AG04450 (cell line): ENCODE data around the gene RFLNA. TPM values are rescaled to one million over a fixed set of nuclear protein-coding genes. Genes with fewer than 3 reads are reported as not detected.

ENCODE experiments used
- CTCF ChIA-PET: fragments of 300-600, 350-600 bp; formaldehyde crosslinking; extraction: SDS; loops from one replicate; lab custom pipeline; 2022; ENCODE audit warnings: antibody characterized with exemption, inconsistent platforms; lab: Charles Lee
- POLR2A ChIA-PET: fragments of 350-600 bp; formaldehyde crosslinking; extraction: SDS; loops from one replicate; lab custom pipeline; 2021; ENCODE audit warnings: antibody characterized with exemption, inconsistent platforms; lab: Yijun Ruan, JAX
- DNase-seq: peaks from one replicate; pipeline ENCODE4 v3.0.0-alpha.2; 2011; ENCODE audit warnings: low read depth, low spot score
- H3K27ac ChIP-seq: one replicate; pipeline ENCODE4 v1.5.1; 2012; ENCODE audit warnings: low read depth, low read length, control low read depth
- H3K27me3 ChIP-seq: one replicate; pipeline ENCODE4 v1.6.0; 2012; ENCODE audit warnings: low read length; ENCODE audit not compliant: control insufficient read depth, insufficient read depth
- H3K4me3 ChIP-seq: 2 replicates; pipeline ENCODE4 v1.5.1; 2011; ENCODE audit warnings: mild to moderate bottlenecking, low read depth, low read length, control low read depth
- H3K9me3 ChIP-seq: 2 replicates; pipeline ENCODE4 v1.5.1; 2012; ENCODE audit warnings: low read length; ENCODE audit not compliant: control insufficient read depth, insufficient read depth
- polyA plus RNA-seq: library from polyadenylated mRNA; depleted of rRNA; stranded (reverse); fragments of >200 nt; gene quantifications from 2 replicates; pipeline ENCODE4 v1.2.3, GENCODE V29; 2011
- TF ChIP-seq, protein P1 (sequence below): IDR thresholded peaks from 2 replicates; pipeline ENCODE4 v1.5.1; 2011; ENCODE audit warnings: low read depth, low read length, control low read depth, inconsistent platforms

The RFLNA gene
- polyA plus RNA-seq, 1 experiment, result not detected

DNA sequence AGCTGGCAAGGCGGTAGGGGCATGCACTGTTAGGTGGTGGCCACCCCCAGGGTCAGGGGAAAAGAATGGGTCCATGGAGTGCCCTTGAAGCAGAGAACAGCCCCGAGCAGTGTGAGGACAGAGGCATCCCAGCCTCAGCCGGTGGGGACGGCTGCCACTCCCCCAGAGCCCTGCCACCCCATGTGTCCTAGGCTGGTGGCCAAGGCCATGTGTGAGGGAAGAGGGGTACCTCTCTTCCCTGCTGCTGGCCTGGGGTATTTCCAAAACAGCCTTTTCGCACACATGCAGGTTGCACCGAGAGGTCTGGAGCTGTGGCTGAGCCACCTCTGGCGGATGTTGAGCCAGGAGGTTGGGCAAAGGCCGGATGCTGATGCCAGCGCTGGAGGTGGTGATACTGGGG is 19.9 kb downstream of the RFLNA start:
- TF ChIP-seq, protein P1, sequence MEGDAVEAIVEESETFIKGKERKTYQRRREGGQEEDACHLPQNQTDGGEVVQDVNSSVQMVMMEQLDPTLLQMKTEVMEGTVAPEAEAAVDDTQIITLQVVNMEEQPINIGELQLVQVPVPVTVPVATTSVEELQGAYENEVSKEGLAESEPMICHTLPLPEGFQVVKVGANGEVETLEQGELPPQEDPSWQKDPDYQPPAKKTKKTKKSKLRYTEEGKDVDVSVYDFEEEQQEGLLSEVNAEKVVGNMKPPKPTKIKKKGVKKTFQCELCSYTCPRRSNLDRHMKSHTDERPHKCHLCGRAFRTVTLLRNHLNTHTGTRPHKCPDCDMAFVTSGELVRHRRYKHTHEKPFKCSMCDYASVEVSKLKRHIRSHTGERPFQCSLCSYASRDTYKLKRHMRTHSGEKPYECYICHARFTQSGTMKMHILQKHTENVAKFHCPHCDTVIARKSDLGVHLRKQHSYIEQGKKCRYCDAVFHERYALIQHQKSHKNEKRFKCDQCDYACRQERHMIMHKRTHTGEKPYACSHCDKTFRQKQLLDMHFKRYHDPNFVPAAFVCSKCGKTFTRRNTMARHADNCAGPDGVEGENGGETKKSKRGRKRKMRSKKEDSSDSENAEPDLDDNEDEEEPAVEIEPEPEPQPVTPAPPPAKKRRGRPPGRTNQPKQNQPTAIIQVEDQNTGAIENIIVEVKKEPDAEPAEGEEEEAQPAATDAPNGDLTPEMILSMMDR, result no peak
- ChIA-PET POLR2A (no interaction called here), CTCF (no interaction called here)

DNA sequence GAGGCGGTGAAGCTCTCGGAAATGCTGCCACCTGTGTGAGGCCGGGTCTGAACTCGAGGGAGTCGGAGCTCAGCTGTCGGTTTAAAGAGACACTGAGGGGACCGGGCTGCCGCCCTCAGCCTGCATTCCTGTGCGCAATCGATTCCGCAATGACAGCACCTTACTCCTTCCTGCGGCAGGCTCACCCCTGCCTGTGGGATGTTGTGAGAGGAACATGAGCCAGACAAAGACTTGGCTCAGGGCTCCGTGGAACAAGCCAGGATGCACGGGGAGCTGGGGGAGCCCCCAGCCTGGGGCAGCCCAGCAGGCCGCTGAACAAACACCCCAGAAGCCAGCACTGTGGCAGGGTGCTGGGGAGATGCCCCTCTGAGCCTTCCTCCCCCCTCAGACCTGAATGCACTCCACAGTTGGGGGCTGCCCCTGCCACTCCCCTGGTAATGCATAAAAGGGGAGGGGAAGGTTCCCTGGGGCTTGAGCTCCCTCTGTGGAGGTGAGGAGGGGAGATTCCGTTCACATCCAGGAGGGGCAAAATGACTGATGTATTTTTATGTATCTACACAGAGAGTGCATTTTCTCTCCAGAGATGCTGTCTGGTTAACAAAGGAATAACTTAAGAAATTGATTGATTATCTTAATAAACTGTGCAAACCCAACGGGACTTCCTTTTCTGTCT is 20.6 kb downstream of the RFLNA start:
- ChIA-PET CTCF (interaction anchor here (1.4 kb wide), 1 partner anchor 262 kb away, joined by 5 read pairs; no protein-coding TSS in a partner anchor), POLR2A (no interaction called here)
- Histone ChIP-seq H3K27ac (no peak overlapping the region), H3K27me3 (peaks cover 39% of the 10 kb centered on the region), H3K4me3 (no peak overlapping the region), H3K9me3 (no peaks in the 10 kb centered on the region; the same call in 1 of the 2 replicates)
- TF ChIP-seq, protein P1, result no peak
- no peak for DNase-seq

More for the DNA sequence above, 19.9 kb downstream of the RFLNA start:
- DNase-seq, result no peak
- Histone ChIP-seq H3K27me3 (peaks cover 39% of the 10 kb centered on the region), H3K4me3 (no peak overlapping the region), H3K27ac (no peak overlapping the region), H3K9me3 (no peaks in the 10 kb centered on the region; the same call in 1 of the 2 replicates)

DNA sequence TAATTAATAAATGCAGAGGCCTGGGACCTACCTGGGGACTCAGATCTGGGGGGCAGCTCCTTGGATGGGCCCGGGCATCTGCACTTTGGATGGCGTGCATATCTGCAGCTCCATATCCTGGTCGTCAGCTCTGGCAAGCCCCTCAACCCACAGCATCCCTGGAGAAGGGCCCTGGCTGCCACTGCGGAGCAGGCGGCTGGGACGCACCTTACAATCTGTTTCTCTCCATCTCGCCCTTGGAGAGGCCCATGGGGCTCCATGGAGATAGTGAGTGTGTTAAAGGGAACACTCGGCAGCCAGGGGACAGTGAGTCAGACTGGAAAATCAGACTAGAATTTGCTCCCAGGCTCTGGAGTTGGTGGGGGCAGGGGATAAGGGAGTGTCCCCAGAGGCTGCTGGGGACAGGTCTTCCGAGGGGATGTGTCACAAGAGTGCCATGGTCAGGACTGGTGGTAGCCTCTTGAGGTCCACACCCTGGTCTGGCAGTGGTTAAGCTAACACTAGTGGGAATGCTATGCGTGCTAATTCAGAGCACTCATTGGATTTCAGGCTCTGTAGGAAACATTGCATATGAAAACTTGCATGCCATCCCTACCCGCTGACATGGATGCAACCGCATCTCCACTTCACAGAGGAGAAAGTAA is 21.5 kb downstream of the RFLNA start:
- Histone ChIP-seq H3K27me3 (peaks cover 39% of the 10 kb centered on the region), H3K27ac (no peak overlapping the region), H3K9me3 (no peaks in the 10 kb centered on the region; the same call in 1 of the 2 replicates), H3K4me3 (no peak overlapping the region)
- TF ChIP-seq, protein P1, result no peak
- CTCF ChIA-PET, result interaction anchor here (1.4 kb wide), 1 partner anchor 263 kb away, joined by 5 read pairs; no protein-coding TSS in a partner anchor
- DNase-seq, result no peak
- POLR2A ChIA-PET, result no interaction called here

- no peak overlapping the region for H3K27ac ChIP-seq
- POLR2A ChIA-PET, result no interaction called here
- no peak overlapping the region for H3K4me3 ChIP-seq
- TF ChIP-seq, protein P1, result no peak
- H3K27me3 ChIP-seq, result peaks cover 39% of the 10 kb centered on the region
- DNase-seq, result no peak
- CTCF ChIA-PET, result no interaction called here
- H3K9me3 ChIP-seq, result peaks cover 2% of the 10 kb centered on the region; the same call in 1 of the 2 replicates
Observed at GRCh38 chr12:124317400-124317799, 22.5 kb downstream of the RFLNA start.
